GM15510 (cell line): Measurements from ENCODE around the gene ITPKA.

ENCODE experiments used
- POLR2A ChIP-seq: IDR thresholded peaks from 3 replicates; pipeline ENCODE4 v1.6.1; 2011; ENCODE audit warnings: borderline replicate concordance; ENCODE audit not compliant: insufficient read length; ENCODE audit errors: extremely low read depth

ITPKA gene

DNA sequence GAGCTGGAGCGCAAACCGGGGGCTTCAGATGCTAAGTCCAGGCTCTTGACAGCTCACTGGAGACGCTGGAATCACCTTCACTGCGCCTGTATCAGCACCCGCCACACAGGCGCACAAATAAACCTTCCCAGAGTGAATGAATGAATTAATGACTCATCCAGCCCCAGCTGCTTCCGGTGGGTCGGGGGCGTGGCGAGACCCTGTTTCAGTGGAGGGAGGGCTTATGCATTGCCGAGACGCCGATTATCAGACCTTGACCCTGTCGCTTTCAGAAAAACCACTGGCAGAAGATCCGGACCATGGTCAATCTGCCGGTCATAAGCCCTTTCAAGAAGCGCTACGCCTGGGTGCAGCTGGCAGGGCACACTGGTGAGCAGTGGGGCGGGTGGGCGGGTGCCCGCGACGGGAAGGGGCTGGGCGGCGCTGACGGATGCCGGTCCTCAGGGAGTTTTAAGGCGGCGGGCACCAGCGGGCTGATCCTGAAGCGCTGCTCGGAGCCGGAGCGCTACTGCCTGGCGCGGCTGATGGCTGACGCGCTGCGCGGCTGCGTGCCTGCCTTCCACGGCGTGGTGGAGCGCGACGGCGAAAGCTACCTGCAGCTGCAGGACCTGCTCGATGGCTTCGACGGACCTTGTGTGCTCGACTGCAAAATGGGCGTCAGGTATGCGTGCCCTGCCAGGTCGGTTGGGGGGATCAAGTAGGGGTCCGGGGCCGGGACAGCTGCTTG, 7.7 kb downstream of the ITPKA start:
- no peak for TF ChIP-seq POLR2A

DNA sequence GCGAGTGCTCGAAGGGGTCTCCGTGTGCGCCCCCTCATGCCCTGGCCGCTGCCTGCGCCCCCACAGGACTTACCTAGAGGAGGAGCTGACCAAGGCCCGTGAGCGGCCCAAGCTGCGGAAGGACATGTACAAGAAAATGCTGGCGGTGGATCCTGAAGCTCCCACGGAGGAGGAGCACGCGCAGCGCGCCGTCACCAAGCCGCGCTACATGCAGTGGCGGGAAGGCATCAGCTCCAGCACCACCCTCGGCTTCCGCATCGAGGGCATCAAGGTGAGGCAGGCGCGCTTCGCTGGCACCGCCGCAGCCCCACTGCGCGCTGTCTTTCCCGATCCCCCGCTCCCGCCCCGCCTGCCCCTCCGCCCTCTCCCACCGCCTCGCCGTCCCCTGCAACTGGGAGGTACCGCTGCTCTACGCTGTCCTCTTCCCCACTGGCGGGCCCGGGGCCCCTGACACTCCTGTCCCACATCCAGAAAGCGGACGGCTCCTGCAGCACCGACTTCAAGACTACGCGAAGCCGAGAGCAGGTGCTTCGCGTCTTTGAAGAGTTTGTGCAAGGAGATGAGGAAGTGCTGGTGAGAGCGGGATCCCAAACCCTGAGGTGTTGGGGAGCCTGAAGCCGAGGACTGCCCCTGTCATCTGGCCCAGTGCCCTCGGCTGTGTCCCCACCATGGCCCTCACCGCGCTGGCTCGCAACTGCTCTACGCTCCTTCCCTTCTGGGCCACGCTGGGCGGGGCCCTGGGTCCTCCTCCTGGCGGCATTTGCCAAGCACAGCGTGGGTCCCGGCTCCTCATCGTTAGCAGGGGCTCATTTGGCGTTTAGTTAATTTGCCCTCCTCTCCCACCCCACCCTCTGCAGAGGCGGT, 8.5 kb downstream of the ITPKA start:
- TF ChIP-seq POLR2A: no peak

DNA sequence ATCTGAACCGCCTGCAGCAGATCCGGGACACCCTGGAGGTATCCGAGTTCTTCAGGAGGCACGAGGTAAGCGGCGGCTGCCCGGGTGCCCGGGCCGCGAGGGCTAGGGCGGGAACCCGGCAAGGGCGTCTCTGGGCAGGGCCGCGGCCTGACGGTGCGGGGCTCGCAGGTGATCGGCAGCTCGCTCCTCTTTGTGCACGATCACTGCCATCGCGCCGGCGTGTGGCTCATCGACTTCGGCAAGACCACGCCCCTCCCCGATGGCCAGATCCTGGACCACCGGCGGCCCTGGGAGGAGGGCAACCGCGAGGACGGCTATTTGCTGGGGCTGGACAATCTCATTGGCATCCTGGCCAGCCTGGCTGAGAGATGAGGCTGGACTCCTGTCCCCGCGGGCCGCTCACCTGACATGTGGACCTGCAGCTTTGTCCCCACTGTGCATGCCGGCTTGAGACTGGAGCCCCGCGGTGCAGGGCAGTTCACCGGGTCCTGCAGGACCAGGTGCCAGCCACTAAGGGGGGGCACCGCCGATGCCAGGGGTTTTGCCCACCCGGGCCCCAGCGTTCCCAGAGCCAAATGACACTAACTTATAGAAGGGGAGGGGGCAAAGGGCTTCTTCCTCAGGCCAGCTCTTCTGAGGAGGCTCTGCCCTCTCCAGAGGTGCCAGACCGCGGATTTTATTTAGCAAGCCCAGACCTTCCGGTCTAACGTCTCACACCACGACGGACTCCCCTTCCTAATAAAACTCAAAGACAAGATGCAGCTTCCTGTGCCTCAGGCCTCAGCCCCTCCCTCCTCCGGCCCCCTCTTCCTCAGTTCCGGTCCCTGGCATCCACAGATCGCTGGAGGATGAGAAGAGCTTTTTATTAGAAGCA, 9.4 kb downstream of the ITPKA start:
- TF ChIP-seq POLR2A: no peak

DNA sequence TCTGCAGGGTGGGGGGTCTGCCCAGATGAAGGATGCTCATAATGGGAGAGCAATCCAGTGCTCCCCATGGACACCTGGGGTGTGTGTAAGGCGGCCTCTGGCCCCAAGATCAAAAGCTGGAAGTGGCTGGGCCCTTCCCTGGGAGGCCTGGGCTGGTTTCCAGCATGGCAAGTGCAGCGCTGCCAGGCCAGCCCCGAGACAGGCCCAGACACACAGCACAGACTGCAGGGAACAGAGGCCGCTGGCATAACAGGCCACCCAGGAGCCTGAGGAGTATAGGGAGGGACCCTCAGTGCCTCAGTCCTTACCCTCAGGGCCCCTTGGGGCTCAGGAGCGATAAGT, 10.0 kb downstream of the ITPKA start:
- no peak for TF ChIP-seq POLR2A

DNA sequence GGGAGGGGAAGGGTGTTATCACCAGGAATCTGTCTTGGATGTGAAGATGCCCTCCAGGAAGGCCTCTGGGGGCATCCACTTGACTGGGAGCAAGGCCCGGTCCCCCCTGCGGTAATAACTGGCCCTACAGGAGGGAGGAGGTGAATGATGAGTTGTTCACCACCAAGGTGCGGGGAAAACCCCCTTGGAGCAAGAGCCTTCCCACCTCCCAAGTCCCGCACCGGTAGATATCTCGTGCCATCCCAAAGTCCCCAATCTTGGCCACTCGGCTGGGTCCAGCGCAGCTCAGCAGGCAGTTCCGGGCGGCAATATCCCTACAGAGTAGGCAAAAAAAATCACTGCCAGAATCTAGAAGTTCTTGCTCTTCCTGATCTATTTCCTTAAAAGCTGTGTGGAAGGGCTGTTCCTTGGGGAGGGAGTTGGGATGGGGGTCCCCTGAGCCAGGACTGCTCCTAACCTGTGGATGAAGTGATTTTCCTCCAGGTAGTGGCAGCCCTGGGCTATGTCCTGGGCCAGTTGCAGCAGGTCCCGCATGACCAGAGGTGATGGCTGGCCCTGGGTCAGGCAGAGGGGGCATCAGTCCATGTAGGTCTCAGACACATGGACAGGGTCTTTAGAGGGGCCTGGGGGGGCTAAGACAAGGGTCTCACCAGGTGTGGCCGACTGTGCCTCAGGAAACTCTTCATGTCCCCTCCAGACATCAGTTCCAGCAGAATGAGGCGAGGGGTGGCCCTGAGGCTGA, 11.2 kb downstream of the ITPKA start:
- TF ChIP-seq POLR2A: no peak

DNA sequence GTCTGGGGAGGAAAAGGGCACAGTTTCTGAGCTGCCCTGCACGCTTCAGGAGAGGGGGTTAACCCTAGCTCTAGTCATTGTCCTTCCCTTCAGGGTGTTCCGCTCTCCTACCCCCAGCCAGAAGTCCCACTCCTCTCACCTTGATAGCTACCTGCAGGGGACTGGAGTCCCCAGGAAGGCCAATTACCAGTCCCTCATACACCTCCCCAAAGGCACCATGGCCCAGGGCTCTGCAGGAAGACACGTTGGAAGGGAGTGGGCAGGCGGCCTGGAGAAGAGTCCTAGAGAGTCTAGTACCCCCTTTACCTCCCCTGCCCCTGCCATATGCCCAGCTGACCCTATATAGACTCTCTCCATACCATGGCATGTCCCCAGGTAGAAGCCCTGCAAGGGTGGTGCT, 12.1 kb downstream of the ITPKA start:
- TF ChIP-seq POLR2A: no peak

DNA sequence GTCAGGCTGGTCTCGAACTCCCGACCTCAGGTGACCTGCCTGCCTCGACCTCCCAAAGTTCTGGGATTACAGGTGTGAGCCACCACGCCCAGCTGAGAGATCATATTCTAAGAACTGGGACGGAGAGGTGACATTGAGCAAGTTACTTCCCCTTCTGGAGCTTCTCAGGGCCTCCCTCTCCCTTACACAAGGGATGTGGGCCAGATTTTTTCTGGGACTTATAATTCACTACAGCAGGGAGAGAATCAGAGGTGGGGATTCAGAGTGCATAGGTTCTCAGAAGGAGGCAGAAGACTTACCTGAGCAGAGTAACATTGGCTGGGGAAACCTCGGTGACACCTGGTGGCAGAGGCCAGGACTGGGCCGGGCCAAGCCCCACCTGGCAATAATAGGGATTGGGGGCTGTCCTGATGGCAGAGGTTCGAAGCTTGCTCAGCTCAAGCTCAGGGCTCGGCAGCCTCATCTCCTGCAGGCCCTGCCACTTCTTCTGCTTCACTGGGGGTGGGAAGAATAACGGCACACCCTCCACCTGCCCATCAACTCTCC, 13.2 kb downstream of the ITPKA start:
- TF ChIP-seq POLR2A: no peak

DNA sequence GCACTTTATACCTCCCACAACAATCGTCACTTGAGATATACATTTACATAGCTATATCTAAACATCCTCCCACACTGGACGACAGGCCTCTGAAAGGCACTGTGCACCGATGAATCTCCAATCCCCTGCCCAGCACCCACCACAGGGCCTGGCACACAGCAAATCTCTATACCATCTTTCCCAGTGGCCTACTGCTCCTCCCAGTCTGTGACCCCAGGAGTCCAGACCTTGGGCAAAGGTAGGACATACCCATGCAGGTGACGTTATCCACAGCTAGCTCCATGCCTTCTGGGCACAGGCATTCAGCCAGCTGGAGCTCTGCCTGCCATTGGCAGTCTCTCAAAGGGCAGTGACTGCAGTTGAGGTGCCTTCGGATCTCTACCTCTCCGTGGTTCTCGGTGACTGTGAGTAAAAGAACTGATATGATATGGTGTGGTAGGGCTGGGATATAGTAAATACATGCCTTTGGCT, 14.2 kb downstream of the ITPKA start:
- TF ChIP-seq POLR2A: no peak

DNA sequence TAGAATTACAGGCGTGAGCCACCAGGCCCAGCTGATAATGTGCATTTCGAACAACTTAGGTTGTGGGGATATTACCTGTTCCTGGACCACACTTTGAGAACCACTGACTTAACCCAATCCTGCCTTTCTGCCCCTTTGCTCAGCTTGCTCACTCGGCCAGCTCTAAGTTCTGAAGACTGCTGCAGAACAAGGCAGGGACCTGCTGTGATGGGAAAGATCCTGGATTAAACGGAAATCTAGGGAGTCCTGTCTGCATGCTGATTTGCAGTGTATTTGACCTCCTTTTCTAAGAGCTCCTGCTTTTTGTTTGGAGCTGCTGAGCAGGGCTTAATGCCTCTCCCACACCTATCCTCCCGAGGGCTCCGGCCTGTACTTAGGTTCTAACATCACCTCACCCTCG, 17.1 kb downstream of the ITPKA start:
- no peak for TF ChIP-seq POLR2A

DNA sequence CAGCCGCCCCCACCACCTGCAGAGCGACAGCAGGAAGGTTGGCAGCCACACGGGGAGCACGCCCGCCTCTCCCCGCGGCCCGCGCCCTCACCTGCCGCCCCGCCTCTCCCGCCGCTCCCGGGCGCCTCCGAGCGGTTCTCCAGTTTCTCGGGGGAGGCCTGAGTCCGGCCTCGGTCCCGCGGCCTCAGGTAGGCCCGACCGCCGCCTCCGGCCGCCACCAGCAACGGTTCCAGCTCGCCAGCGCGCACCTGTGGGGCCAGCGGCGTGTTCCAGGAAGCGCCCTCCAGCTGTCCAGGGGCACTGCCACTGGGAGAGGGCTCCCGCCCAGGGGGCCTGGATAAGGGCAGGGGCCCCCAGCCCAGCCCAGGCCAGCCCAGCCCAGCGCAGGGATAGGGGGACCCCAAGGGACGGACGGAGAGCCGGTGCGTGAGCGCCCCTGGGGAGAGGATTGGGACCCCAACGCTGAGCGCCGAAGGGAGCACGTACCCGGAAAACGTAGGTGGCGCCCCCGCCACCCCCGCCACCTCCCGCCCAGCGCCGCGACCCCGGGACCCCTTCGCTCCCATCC, 17.7 kb downstream of the ITPKA start:
- no peak for TF ChIP-seq POLR2A

DNA sequence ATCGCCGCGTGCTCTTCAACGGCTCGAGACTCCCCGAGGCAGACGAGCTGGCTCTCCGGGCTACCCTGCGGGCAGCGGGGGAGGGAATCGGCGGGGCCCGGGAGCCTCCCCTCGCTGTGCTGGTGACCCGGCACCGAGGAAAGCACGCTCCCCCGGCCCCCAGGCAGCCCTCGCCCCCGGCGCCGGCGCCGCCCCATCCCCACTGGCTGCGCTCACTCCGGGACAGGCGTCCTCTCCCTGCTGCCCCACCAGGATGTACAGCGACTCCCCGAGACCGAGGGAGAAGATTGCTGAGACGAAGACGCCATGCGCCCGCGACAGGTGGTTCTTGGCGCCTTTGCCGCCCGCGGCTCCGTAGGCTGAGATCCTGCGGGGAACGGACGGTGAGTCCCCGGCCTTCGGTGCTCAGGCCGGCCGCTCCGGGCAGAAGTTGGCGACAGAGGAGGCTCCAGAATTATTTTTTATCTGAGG, 18.3 kb downstream of the ITPKA start:
- no peak for TF ChIP-seq POLR2A

DNA sequence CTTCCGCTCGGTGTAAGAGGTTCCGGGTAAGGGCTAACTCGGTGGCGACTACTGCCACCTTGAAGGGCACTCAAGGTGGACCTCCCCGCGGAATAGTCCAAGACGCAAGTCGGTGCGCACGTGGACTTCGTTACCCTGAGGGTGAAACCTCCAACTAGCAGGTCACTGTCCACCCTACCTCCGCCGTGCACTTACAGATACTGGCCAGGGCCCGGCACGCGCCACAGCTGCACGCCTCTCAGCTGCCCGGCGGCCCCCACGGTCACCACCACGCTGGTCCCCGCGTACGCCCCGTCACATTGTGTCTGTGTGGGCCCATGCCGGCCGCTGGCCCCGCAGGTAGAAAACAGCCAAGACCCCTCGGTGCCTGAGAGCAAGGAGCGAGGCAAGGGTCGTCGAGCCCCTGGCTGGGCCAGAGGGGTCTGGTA, 18.9 kb downstream of the ITPKA start:
- no peak for TF ChIP-seq POLR2A

DNA sequence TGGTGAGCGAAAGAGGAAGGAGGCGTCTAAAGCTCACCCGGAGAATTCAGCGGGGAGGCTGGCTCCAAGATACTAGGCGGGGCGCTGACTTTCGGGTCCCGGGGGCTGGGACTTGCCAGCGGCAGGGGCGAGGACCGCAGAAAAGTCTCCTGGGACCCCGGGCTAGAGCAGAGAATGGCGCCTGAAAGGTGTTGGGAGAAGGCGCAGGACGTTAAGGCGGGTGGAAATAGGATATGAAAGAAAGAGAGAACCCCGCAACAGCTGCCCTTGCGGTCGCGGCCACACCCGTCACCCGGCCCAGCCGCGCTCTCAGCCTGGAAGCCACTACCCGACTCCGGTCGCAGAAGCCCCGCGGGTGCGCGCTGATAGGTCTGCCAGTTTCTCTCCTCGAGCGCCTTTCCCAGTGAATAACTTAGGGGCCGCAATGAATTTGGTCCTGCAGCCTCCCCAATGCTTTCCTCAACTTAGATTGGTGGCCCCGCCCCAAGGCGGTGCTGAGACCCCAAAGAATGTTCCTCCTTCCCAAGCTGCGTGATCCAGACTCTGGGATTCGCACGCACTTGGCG, 19.3 kb downstream of the ITPKA start:
- no peak for TF ChIP-seq POLR2A

DNA sequence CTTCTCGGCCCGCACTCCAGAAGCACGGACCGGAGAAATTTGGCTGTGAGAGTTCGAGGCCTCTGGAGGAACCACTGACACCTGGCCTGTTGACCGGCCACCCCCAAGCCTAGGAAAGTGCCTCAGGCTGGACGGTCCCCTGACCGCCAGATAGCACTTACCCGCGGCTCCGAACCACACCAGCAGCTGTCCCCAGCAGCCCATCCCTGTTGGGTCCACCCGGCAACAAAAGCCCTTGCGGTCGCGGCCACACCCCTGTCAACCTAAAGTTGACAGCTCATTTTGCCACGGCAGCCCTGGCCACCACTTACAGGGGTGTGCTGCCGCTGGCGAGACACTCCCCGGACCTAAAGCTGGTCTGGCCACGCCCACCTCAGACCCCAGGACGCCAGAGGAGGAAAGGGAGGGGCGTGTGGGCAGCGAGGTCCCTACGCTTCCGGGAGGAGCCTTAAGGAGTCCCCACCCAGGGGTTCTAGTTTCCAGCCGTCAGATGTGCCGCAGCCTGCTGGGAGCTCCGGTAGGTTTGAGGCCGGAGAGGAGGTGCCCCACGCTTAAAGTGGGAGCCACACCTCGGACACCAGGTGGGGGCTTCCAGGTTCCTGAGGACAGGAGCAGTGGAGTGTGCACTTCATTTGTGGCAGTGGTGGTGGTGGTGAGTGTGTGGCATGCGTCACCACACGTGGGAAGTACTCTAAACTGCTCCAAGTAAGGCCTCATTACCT, 20.0 kb downstream of the ITPKA start, which contains the start of gene LTK:
TSS of gene LTK (minus strand) at position 322 of the 722 bp plus-strand sequence. CDS start at position 204, 118 bp downstream.
- no peak for TF ChIP-seq POLR2A
